Measurements from ENCODE around the gene AJAP1.

Gene AJAP1

DNA sequence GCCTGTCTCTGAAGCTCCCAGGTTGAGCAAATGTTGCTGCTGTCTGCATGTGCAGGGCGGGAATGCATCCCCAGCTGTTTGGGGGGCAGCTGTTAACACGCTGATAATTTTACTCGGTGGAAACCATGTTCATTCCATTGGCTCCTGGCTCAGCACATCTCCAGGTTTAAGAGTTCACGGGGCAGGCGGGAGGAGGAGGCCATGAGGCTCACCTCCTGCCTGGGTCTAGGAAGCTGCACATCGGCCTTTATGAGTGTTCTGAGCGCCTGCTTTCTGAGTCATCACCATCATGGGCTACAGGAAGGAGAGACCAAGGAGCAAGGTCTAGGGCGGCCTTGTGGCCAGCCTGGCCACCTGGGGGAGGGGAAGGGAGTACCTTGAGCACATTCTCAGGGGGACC is 29.7 kb downstream of the AJAP1 start:
- no peak for DNase-seq

DNA sequence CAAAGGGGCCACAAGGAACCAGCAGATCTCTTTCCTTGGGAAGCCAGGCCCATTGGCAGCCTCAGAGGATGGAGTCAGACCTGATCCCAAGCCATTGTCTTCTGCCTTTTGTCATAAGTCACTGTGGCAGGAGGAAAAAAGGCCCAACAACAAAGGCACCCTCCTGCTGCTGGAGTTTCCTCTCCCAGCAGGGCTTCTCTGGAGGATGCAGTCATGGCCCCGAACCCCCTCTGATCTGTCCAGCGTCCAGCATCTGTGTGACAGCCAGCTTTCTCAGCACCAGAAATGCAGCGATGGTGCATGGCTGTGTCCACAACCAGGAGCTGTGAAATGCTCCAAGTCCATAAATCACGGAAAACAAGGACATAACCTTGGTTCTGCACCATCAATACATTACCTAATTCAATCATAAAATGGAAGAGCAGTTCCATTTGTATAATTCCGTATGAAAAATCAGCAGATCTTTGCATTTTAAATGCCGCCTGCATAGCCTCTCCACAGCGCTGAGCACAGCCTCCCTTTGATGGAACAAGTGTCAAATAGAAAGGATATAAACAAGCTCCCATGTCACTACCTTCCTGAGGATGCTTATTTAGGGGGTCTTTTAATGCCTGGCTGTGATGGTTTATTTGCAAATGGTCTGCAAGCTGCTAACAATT is 30.6 kb downstream of the AJAP1 start:
- no peak for DNase-seq

- DNase-seq = no peak
Measured at GRCh38 chr1:4685523-4685865, 31.1 kb downstream of the AJAP1 start.

- no peak for DNase-seq
Measured at GRCh38 chr1:4687943-4688342, 33.5 kb downstream of the AJAP1 start.

DNA sequence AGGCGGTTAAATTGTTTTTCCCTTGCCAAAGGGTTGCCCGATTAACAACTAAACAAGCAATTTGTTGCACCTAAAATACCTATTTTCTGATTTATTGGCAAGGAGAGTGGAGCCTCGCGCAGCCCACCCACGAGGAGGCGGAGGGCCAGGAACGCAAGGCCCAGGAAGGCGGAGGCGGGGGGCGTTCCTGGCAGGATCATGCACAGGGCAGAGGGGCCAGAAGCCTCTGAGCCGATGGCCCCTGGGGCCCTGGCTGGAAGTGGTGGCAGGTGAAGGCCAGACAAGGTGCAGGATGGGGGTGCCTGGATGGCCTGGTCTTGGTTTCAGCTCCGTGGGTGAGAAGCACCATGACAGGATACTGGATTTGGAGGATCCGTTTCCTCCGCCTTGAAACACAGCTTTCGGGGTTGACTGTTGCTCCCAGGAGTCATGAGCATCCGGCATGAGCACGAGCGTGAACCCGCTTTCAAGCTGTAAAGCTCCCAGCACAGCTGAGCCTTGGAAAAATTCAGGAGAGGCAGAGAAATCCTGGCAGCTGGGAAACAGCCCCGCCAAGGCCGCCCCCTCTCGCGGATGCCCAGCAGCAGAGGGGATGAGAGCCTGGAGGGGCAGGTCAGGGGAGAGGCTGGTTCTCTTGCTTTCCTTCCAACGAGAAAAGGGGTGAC is 35.0 kb downstream of the AJAP1 start:
- no peak for DNase-seq

GRCh38 chr1:4689941-4690635 is 35.7 kb downstream of the AJAP1 start:
- DNase-seq = no peak

DNA sequence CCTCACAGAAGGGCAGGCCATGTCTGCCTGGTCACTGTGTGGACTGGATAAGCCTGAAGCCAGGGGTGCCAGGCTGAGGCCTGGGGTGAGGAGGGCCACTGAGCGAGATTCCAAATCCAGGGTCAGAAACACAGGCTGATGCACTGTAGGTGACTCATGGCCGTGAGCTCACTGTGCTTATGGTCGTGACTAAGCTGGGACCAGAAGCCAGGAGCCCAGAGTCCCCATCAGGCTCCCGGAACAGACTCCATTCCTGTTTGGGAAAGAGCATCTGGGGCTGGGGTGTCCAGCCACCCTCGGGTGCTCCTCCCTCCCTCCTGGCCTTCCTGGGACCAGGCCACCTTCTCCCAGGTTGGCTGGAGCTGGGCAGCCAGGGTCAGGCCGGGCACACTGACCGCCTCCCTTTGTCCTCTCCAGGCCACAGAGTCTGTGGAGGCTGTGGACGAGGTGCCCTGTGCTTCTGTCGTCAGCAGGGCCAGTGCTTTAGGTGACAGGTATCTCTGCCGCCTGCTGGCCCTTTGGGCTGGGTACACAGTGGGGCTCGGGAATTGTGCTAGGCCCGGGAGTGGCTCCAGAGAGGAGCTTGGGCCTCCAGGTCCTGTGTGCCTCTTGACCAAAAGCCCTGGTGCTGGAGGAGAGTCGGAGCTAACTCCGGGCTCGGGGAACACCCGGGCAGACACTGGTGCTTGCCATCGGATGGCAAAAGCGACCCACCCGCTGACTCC is 36.7 kb downstream of the AJAP1 start:
- DNase-seq = no peak

- DNase-seq = no peak
Measured at GRCh38 chr1:4691766-4692405, 37.5 kb downstream of the AJAP1 start.

DNA sequence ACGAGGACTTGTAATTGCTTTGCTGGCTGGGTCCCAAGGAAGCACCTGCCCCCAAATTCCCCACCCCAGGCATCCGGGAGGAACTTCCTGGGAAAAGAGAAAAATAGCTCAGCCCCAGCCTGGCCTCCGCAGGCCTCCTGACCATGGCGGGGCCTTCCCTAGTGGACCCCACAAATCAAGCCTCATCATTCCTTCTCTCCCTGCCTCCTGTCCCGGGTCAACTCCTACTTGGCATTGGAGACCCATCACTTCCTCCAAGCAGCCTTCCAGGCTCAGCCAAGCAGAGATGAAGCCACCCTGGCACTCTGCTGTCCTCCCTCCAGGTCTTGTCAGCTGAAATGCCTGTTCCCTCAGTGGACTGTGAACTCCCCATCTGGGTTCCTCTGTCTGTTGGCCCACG is 38.0 kb downstream of the AJAP1 start:
- DNase-seq = no peak

GRCh38 chr1:4693331-4693730 is 38.9 kb downstream of the AJAP1 start:
- no peak for DNase-seq

- DNase-seq = no peak
Measured at GRCh38 chr1:4693891-4694290, 39.5 kb downstream of the AJAP1 start.

- DNase-seq = no peak
Measured at GRCh38 chr1:4694492-4694891, 40.1 kb downstream of the AJAP1 start.

DNA sequence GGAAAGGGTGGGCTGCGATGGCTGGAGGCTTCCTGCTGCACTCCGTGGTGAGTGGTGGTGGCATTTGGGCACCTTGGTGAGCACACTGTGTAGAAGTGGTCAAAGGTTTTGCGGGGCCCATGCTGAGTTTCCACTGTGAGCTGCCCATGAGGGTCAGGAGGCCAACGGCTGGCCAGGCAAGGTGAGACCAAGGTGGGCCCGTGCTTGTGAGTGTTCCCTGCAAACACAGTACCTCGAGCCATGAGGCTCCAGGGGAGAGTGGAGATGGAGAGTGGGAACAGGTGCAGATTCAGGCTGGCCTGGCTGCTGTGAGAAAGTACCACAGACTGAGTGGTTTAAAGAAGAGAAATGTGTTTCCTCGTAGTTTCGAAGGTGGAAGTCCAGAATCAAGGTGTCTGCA is 40.8 kb downstream of the AJAP1 start:
- DNase-seq = no peak

GRCh38 chr1:4696161-4696745 is 41.8 kb downstream of the AJAP1 start:
- no peak for DNase-seq

DNA sequence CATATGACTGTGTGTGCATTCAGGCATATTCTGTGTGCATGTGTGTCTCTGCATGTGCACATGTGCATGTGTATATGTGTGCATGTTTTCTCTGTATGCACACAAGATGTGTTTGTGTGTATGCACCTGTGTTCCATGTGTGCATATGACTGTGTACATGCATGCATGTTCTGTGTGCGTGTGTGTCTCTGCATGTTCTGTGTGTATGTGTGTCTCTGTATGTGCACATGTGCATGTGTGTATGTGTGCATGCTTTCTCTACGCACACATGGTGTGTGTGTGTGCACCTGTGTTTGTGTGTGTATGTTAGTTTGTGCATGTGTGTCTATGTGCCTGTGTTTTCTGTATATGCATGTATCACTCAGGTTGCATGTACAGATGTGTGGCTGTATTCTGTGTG is 42.3 kb downstream of the AJAP1 start:
- no peak for DNase-seq

GRCh38 chr1:4697801-4698200 is 43.4 kb downstream of the AJAP1 start:
- no peak for DNase-seq

- DNase-seq = no peak
Measured at GRCh38 chr1:4698911-4699310, 44.5 kb downstream of the AJAP1 start.

DNA sequence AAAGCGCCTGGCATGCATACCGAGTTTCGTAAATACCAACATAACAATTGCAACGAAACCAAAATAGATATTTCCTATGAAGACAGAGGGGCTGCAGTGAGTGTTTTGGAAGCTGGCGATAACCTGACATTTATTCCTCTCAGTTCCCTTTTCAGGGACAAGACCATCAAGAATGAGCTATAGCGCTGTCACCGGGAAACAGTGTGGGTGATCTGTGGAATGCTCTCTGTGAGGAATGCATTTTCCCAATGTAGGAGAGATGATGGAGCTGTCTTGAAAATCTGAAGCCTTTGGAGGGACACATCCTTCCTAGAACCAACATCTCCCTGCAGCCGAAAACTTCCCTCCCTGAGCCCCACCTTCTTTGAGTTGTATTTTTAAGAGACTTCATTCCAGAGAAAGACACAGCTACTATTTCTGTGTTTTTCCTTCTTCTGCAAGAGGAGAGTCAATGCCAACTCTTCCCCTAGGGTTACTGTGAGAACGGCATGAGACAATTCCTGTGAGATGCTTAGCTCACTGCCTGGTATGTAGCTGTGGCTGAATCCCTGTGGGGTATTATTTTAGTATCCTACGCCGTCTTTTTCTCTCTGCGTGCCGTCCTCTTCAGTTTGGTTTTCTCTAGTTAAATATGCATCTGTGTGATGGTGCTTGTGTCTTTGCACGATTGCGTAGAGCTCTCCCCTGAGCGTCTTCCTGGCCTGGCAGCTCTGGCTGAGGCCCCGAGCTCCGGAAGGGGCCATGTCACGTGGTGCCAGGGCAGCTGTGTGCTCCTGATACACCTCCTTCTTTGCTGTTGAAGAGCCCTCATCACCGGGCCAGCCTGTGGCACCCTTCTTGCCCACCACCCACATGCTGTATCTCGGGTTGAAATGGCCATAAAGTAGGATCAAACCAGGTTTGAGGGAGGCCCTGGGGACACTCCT is 45.2 kb downstream of the AJAP1 start:
- DNase-seq = no peak

DNA sequence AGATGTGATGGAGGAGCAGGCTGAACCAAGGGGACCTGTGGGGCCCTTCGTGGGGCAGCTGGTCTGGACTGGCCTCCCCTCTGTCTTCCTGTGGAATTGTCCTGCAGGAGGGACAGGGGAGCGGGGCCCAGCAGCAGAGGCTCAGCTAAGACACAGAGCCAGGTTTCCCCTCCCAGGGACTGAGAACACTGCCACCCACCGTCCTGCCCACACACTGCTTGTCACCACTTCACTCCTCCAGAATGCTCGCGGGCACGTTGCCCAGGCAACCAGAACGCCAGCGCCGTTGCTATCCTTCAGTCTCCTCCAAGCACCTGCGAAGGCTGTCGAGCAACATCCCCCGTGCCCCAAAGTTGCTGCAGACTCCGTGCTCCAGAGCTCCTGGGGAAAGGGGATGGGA is 46.4 kb downstream of the AJAP1 start:
- DNase-seq = peak; percentile 61

DNA sequence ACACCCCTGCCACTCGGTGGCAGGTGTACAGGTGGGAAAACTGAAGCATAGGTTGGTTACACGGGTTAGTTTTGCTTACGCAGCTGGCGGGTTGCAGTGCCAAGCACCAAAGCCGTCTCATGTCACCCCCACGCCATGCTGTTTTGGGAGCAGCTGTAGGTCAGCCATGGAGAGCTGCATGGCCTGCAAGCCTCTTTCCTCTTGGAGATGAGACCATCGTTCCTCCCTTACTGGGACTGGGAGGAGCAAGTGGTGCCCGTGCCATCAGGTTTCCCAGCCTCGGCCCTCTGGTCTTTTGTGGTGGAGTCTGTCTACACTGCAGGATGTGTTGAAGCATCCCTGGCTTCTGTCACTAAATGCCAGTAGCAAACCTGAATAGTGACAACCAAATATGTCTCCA is 46.9 kb downstream of the AJAP1 start:
- no peak for DNase-seq

DNA sequence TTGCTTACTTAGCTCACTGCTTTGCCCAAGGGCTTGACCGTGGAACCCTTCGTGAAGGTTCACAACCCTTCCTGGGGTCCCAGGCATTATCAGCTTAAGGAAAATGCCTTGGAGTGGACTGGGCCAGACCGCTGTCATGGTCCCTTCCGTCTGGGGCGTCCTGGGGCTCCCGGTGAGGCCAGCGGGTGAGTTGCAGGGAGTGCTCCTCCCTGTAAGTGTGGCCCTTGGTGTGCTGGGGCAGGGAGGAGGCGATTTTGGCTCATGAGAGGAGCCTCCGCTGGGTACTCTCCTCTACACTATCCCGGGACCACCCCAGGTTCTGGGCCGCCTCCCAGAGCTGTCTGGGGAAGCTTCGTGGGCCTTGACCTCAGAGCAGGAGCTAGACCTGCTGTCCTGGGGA is 48.1 kb downstream of the AJAP1 start:
- DNase-seq = no peak

- DNase-seq = no peak
Measured at GRCh38 chr1:4702932-4703331, 48.5 kb downstream of the AJAP1 start.

All from eye (tissue), 1 donor.